GM21447 (cell line): Measurements from ENCODE around the gene CHURC1.
"Not testable (repeated sequence)": the region's sequence is repeated elsewhere in the genome, so short reads cannot be mapped to it uniquely, and the experiment has no call there.

ENCODE experiments used
- ATAC-seq: cut with Tn5 transposase; IDR thresholded peaks from one replicate; pipeline ENCODE4 v1.9.1; 2021; ENCODE audit not compliant: unreplicated experiment

The CHURC1 gene

DNA sequence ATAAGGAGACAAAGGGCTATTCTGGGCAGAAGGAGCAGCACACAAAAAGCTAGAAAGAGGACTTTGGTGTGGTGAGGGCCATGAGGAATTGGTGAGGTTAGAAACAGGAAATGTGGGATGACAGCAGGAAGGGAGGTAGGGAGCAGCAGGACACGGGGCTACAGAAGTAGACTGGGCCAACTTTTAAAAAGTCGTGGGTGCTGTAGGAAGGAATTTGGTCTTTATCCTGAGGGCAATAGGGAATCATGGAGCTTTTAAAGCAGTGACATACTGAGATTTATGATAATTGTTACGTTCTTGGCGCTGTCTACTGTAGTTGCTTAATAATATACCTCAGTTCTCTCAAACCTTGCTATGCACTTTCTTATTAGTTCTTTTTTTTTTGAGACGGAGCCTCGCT, 8.2 kb upstream of the CHURC1 start:
- no peak for ATAC-seq

DNA sequence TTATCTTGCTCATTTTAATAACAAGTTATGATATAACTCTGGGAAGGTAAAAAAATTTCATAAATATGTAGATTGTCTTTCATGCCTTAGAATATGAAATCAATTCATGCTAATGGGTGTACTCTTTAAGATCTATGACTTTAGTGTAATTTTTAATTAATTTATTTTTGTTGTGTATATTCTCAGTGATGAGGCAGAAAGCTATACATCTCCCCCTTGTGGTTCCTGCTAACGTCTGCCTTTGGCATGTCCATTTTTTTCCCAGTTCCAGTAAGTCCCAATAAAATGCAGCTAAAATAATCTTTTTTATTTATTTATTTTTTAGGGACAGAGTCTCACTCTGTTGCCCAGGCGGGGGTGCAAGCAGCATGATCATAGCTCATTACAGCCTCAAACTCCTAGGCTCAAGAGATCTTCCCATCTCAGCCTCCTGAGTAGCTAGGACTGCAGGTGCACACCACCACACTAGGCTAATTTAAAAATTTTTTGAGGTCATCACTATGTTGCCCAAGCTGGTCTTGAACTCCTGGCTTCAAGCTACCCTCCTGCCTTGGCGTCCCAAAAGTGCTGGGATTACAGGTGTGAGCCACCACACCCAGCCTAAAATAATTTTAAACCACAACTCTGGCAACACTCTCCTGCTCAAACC, 3.3 kb upstream of the CHURC1 start:
- no peak for ATAC-seq

DNA sequence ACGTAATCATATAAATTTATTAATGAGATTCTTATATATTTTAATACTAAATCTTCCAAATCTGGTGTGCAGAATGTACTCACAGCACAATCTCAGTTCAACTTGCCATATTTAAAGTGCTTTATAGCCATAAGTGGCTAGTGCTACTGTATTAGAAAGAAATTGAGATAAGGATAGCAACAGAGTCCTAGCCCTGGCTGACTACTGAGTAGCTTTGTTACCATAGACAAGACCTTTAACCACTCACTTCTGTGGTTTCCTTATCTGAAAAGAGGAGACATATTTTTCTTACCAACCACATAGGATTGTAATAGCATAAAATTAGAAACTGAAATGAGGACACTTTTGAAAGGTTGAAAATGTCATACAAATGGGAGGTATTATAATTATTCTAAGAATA, 2.0 kb upstream of the CHURC1 start:
- ATAC-seq: no peak

DNA sequence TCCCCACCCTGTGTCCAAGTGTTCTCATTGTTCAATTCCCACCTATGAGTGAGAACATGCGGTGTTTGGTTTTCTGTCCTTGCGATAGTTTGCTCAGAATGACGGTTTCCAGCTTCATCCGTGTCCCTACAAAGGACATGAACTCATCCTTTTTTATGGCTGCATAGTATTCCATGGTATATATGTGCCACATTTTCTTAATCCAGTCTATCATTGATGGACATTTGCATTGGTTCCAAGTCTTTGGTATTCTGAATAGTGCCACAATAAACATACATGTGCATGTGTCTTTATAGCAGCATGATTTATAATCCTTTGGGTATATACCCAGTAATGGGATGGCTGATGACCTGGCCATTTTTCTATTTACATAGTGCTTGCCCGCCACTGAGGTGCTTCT, 778 bp upstream of the CHURC1 start:
- not testable (repeated sequence) for ATAC-seq

DNA sequence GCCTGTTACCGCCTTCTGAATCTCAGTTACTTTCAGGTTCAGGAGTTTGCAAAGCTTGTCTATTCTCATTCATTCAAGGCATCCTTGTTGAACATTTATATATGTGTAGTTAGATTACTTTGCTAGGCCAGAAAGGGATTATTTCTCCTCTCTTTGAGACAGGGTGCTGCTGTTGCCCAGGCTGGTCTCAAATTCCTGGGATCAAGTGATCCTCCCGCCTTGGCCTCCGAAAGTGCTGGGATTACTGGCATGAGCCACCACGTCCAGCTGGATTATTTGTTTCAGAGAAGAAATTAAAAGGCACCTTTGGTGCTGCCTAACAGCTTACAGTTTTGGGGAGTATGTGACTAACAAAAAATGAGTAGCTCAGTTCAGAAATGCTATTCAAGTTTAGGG, 772 bp downstream of the CHURC1 start:
- ATAC-seq: no peak

DNA sequence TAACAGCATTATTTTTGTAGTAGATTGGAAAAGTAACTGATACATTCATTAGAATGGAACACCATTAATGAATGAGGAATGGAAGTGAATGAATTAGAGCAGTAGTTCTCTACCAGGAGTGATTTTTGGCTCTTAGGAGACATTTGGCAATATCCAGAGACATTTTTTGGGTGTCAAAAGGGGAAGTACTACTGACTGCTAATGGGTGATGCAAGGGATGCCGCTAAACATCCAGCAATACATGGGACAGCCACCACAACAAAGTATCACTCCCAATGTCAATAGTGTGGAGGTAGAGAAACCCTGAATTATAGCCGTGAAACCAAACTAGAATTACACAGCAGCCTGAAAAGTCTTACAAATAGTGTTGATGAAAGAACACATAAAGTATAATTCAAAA, 1.5 kb downstream of the CHURC1 start:
- ATAC-seq: no peak

DNA sequence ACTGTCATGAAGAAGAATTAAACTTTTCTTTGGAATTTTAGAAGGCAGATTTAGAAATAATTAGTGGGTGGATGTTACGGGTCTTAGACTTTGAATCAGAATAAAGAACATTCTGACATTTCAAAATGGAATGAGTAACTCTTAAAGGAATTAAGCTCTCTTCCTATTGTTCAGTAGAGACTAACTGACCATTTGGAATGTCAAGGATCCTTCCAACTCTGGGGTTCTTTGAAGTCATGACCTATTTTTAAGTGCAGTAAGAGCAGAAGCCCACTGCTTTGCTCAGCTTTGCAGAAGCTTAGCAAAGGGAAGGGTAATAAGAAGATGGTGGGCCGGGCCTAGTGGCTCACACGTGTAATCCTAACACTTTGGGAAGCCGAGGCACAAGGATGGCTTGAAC, 4.0 kb downstream of the CHURC1 start:
- ATAC-seq: no peak

DNA sequence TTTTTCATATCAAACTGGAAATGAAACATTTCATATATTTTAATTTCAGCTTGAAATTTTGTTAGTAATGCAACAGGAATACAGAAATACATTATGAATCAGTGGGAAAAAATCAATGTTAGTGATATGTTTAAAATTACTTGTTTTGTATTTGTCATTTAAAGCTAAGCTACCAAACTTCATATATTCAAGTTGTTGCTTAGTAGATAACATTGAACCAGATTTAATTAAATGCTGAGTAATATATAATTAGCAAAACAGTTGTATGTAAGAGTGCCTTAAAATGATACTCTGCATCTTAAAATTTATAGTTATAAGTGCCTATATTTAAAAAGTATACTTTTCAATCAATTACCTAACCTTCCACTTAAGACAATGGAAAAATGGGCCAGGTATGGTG, 5.0 kb downstream of the CHURC1 start:
- ATAC-seq: no peak

DNA sequence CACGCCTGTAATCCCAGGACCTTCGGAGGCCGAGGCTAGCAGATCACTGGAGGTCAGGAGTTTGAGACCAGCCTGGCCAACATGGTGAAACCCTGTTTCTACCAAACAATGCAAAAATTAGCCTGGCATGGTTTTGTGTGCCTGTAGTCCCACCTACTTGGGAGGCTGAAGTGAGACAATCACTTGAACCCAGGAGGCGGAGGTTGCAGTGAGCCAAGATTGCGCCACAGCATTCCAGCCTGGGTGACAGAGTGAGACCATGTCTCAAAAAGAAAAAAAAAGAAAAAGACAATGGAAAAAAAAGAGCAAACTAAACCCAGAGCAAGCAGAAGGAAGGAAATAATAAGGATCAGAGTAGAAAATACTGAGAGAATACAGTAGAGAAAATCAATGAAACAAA, 5.4 kb downstream of the CHURC1 start:
- ATAC-seq: no peak

DNA sequence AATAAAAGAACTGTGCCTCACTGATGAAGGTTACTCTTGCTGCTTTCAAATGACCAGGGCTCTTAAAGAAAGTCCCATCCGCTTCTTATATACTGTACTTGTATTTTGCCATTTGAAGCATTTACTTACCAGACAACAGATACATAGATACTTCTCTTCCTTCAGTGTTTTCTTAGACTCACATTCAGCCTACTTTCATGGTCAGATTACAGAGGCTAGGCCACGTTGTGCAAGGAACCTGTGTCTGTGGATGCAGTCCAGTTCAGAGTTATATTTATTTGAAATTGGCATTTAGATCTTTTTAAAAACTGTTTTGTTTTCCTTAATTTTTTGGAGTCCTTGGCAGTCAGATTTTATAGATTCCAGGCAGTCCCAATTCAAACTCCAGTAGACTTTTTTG, 6.2 kb downstream of the CHURC1 start:
- ATAC-seq: no peak

DNA sequence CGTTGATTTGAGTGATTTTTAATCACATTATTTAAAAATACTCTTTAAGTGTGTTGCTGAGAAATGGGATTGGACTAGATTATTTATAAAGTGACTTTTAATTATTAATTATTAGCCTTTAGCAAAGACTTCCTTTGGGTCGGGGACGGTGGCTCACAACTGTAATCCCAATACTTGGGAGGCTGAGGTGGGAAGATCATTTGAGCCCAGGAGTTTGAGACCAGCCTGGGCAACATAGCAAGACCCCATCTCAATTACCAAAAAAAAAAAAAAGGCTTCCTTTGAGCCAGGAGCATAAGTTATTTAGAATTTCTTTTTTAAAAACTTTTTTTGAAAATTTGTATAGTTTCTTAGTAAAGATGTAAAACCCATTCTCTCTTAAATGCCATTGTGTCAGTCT, 8.8 kb downstream of the CHURC1 start:
- ATAC-seq: no peak

DNA sequence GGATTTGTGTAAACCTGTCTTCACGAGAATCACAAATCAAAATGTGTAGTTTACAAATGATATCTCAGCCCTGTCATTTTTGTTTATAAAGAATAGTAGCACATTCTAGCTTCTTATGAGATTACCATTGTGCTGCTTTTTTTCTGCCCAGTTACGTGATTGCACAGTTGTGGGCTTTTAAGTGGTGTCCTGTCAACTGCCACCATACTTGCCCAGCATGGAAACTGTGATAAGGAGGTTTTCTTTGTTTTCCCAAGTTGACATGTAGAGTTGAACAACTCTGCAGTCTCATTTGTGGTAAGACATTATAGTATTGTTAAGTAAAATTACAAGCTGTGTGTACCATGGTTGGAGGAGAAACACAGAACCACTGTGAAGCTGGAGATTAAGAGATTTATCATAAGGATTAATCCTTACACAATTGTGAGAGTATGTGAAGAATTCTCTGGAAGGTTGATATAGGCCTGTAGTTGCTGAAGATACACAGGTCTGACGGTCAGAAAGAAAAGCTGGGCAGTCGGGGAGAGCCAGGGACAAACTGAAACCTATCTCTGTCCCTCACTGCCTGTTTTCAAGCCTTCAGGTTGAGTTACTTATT, 12.2 kb downstream of the CHURC1 start:
- ATAC-seq: no peak

DNA sequence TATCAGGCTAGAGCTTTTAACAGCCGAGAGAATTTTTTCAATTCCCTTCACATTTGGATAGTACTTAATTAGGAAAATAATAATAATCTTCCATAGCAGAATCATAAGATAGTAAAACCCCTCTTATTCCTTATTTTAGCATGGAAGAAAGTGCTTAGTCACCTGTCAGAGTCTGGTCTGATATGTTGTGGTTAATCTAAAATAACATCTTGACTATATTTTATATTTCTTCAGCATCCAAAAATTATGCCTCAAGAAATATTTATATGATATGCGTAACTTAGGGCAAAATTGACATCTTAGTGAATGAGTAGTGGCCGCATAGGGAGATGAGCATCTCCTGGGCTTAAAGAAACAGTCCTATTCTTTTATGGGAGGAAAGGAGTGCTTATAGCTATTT, 12.8 kb downstream of the CHURC1 start:
- no peak for ATAC-seq

DNA sequence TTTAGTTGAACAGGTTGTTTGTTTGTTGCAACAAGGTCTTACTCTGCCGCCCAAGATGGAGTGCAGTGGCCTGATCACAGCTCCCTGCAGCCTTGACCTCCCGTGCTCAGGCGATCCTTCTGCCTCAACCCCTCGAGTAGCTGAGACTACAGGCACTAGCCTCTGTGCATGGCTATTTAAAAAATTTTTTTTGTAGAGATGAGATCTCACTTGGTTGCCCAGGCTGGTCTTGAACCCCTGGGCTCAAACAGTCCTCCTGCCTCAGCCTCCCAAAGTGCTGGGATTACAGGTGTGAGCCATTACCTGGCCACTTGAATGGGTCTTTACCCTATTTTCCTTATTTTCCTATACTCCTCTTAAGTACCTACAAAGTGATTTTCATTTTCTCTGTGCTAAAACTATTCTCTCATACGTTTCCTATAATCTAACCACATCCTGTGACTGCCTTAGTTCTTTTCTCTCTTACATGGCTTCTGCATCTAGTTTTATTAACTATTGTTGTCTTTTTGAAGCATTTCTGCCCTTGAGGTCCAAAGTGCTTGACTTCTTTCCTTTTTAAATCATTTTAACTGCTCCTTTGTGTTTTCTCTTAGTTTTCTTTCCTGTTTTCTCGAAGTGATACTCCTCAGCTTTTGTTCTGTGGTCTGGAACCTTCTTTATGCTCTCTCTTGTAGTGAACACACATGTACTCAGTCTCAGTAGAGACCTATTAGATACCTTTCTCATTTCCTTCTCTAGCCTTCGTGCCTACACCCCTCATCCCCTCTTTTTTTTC, 14.2 kb downstream of the CHURC1 start:
- ATAC-seq: peak; percentile 84

DNA sequence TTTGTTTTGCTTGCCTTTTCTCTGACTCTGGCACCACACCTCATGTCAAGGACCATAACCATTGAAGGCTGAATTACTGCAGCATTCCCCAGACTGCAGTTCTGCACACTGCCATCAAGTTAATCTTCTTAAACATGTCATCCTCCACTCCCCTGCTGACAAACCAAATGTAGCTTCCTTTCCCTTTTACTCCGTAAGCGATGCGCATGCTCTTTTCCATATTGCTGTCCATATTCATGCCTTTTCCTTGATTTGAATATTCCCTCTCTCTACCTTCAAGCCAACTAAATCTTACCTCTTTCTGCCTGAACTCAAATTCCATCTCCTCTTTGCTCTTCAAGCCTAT, 14.7 kb downstream of the CHURC1 start:
- ATAC-seq: no peak

DNA sequence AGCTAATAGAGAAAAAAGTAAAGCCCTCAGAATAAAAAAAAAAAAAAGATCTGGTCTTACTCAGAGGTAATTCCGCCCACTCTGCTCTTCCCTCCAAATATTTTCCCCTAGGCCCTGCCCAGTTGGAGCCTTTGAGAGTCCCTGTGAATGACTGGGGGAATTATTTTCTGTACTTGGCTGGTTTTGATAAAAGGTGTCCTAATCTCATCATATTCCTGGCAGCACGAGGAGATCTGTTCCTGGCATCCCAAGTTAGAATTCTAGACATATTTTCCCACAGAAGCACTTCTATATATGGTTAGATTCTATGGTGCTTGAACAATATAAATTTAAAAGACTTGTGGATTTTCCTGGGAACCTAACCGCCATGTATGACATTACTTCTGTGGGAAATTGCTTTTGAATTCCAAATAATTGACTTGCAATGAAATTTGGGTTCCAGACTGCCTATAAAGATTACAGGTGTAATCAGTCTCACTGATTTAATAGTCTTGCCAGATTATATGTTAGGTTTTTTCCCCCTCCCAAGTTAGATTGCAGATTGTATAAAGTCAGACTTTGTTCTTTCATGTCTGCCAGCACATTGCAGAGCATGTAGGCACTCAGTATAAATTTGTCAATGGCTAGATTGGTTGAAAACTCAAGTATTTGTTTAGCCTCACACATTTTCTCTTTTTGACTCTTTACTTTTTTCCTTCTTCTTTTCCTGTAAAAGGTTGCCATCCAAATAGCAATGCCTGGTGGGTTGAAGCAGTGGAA, 16.0 kb downstream of the CHURC1 start:
- no peak for ATAC-seq

DNA sequence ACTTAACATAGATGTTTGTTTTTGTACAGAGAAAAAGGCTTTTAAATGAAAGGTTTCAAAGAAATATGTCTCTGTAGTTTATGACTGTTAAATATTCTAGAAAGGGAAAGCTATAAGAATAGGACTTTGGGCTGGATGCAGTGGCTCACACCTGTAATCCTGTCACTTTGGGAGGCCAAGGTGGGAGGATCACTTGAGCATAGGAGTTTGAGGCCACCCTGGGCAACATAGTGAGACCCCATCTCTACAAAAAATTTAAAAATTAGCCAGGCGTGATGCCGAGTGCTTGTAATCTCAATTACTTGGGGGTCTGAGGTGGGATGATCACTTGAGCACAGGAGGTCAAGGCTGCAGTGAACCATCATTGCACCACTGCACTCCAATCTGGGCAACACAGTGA, 16.9 kb downstream of the CHURC1 start:
- ATAC-seq: no peak

DNA sequence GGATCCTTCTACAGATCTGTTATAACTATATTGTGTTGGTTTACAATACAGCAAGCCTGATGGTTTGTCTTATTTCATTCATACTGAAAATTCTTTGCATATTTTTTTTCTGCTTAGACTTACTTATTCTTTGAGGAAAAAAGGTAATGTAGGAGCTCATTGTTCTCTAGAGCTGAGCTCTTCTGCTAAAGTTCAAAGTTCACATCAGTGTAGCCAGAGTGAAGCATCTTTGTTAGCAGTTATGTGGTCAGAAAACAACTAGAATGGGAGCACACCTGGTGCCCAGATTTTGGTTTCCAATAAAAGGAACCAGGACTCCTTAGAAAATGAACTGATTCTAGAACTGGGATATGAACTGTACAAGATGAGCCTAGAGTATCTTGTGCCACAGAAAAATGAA, 18.0 kb downstream of the CHURC1 start:
- no peak for ATAC-seq

DNA sequence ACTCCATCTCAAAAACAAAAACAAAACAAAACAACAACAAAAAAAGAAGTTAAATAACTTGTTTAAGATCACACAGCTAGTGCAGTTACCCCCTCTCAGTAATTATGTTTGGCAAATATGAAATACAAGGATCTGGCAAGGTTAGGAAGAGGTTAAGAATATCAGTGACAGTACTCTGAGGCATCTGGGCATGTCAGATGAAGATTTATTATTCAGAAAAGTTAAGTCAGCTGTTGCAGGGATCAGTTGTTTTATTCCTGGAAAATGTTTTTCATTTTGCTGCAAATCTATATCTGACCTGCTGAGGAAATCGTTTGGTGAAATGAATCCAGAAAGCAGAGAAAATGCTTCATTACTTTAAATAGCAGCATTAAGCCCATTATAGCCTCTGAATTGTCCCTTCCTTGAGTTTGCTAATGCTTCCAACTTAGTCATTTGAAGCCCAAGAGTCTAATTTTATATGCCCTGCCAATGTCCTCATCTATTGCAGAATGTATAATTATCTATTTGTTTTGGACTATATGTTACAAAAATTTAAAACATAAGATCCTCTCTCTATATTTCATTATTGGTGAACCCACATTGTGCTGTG, 20.2 kb downstream of the CHURC1 start:
- no peak for ATAC-seq

DNA sequence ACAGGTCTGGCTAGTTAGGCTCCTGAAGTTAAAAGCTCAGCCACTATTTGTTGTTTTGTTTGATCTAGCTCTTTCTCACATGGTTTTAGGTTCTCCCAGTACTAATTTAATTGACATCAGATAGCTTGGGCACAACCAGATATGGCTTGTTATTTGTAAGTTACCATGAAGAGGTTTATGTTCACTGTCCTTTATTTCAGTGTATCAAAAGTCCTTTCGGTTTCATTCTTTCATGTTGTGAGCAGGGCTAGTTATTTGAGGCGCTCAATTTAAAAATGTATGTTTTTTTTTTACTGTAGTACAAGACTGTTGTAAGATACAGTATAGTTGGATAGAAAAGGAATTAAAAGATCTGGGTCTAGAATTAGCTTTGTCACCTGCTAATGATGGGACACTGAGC, 21.3 kb downstream of the CHURC1 start:
- ATAC-seq: no peak

DNA sequence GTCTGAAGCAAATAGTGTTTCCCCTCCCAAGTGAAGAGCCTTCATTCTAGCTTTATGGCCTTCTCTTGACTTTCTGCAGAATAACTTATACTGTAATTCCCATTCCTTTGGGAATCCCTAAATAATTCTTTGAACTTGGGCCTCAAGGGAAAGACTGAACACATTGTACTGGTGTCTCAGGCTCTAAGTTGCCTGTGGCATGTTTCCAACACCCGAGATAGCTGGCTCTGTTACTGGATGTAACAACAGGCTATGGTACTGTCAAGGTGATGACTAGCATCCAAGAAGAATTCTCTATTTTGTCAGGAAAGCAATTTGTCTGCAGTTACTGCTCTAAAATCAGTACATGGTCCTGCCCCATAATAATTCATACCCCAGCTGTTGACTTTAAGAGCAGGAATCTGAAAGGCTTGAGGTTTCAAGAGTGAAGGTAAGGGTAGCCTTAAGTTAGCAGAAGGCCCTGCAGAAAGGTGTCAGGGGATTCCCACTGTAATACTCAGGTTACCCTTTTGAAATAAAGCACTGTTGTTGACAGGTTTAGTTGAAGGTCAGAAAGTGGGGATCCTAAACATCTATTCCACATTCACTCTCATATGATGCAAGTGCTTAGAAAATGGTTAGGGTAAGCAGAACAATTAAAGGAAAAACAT, 23.0 kb downstream of the CHURC1 start:
- ATAC-seq: no peak
